Epidermal melanocyte (primary cell): Measurements from ENCODE around the gene ATP1B1.

Experiments
- DNase-seq: peaks from one replicate; pipeline ENCODE4 v3.0.0; 2011; ENCODE audit warnings: low spot score; ENCODE audit not compliant: insufficient read length

The ATP1B1 gene

DNA sequence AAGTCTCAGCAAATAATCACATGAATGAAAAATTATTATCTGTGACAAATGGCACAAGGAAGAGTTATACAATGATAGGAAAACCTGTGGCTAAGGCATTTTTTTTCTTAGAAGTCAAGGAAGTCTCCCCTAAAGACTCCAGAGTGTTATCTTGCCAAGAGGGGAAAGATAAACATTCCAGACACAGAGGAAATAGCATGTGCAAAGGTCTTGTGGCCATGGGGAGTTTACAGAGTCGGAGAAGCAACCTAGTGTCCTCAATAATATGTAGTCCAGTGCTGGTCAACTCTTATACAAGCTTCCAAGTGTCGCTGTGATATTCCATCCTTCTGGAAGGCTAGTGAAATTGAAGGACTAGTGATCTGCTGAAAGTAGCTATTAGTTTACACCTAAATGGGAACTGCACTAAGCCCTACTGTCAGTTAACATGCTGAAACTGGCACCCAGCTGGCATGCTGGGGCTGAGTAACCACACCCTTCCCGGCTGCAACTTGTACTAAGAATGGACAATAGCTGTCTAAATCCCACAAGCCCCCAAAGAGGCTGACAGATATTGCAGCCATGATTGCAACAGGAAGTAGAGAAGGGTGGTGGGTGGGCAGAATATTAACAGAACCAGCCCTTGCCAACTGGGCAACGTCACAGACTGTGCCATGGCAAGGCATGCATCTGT, 11.5 kb upstream of the ATP1B1 start:
- no peak for DNase-seq

DNA sequence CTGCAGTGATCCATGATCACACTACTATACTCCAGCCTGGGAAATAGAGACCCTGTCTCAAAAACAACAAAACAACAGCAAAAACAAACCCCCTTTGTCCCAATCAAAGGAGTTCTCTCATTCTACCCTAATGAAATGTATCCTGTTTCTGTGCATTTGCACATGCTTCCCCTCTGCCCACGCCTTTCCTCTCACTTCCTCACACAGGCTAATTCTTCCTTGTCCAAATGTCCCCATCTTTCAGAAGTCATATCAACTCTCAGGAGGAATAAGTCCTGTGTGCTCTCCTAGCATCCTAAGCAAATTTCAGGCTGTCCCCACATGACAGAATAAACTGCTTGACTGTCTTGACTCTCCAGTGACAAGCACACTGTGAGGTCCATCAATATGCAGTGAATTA, 8.1 kb upstream of the ATP1B1 start:
- DNase-seq, result no peak

DNA sequence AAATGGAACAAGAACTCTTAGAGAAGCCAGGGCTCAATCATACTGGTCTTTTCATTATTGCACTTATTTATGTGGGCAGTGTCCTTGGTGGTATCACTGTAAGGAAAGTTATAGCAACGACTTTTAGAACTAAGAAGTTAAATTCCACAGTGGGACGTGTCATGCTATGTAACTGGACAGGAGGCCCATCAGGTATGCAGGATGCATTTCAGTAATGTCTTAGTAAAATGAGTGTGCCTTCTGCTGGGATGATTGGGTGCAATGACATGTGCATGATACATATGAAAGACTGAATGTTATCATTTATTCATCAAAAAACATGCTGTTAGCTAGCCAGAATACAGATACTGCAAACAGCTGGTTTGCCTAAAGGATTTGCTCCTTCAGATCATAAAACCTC, 6.9 kb upstream of the ATP1B1 start:
- no peak for DNase-seq

DNA sequence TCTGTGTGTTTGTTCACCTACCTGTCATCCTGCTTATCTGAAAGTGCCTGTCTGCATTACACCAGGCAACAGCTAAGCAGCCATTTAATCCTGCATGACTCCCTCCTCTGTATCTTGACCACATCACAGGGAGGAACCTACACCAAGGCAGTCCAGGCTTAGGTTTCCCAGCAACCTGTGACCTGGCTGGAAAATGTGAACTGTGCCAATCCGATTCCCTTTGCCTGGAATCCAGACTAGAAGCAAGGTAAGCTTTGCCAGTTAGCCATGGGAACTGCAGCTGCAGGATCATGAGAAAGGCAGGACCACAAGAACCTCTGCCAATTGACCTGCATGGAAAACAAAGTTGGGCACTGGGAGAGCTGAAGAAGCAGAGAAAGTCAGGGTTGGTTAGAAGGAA, 6.3 kb upstream of the ATP1B1 start:
- no peak for DNase-seq

DNA sequence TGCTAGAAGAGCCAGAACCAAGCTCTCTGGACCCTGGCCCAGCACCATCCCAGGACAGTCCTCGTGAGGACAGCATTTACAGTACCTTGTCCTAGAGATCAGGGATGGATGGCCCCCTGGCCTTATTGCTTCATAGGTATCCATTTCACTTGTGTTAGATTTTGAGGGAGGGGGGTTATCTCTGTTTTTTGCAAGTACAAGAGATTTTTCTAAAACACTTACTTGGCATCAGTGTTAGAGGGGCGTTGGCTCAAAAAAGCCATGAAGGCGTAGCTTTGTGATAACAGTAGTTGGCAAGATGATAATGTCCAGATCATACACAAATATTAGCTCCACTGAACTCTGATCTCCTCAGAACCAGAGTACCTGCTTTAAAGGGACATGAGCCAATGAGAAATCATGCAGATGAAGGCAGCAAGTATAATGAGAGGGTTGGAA, 5.8 kb upstream of the ATP1B1 start:
- no peak for DNase-seq

- no peak for DNase-seq
These were observed 3.9 kb upstream of the ATP1B1 start for GRCh38 chr1:169102567-169102966.

DNA sequence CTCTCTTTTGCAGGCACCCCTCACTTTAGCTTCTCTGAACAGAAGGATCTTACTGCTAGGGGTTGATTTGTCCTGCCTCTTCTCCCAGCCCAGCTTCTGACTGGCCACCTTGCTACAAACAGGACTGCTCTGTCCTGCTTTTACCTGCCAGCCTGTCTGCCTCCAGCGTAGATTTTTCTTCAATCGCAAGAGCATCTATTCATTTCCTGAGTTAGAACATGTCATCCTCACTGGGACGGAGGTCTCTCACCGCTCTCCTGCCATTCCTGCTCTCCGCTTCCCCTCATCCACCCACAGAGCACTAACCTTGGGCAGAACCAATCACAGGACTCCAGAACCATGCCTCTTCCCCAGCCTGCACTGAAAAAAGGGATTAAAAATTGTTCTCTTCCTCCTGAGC, 3.5 kb upstream of the ATP1B1 start:
- DNase-seq, result no peak

GRCh38 chr1:169103480-169103893, 3.0 kb upstream of the ATP1B1 start:
- no peak for DNase-seq

DNA sequence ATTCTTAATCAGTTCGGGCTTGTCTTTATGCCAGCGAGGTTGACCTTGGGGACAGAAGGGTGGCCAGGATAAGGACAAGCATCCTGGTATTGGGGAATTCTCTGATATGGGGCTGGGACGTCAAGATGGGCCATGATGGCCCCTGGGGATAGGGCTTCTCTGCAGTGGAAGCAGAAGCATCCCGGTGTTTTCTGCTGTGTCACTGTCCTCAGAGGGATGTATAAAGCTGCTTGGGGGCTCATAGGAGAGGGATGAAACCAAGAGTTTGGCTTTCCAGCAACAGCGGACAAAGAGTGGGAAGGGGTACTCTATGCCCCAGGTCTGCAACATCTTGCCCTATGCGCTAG, 1.4 kb upstream of the ATP1B1 start:
- no peak for DNase-seq

DNA sequence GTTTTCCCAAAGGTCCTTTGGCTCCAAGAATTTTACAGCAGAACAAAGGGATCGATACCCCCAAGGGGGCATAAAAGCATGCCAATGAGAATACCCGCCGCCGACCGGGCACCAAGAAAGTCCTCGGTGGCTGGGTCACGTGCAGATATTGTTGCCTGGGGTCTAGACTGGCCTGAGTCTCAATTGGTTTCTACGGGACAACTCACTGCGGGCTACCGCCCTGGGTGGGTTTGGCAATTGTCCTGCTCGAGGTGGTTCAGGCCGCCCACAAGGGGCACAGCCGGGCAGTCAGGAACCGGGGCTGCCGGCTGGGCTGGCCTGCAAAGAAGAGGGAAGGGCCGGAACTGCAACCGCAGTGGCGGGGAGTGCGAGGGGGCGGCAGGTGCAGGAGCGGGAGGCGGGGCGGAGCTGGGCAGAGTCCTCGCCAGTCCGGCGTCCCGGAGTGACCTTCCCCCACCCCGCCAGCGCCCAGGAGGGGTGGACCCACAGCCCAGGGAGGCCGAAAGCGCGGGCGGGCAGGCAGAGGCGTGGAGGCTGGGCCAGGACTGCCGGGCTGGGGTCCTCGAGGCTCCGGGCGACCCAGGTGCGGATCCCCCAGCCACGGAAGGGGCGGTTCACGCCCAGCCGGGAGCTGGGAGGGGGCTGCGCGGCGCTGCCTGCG, 926 bp upstream of the ATP1B1 start:
- no peak for DNase-seq

- DNase-seq, result no peak
These were observed 572 bp downstream of the ATP1B1 start for GRCh38 chr1:169106921-169107602.

- DNase-seq, result no peak
These were observed 1.2 kb downstream of the ATP1B1 start for GRCh38 chr1:169107603-169108208.

DNA sequence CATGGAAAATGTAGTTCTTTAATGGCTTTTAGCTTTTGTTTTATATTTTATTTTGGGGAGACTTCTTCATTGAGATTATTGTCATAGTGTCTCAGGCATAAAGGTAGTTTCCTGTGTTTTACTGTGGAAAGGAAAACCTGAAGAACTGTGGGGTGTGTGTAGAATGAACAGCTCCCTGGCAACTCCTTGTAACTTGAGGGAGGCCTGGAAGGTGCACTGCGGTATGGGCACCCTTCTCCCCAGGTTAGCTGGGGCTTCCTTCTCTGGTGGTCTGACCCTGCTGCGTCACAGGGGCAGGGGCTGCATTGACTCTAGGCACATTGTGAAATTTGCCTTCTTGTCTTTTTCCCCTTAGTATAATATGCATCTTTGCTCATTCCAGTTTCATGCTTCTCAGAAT, 1.7 kb downstream of the ATP1B1 start:
- no peak for DNase-seq

- no peak for DNase-seq
These were observed 2.5 kb downstream of the ATP1B1 start for GRCh38 chr1:169108863-169109560.

DNA sequence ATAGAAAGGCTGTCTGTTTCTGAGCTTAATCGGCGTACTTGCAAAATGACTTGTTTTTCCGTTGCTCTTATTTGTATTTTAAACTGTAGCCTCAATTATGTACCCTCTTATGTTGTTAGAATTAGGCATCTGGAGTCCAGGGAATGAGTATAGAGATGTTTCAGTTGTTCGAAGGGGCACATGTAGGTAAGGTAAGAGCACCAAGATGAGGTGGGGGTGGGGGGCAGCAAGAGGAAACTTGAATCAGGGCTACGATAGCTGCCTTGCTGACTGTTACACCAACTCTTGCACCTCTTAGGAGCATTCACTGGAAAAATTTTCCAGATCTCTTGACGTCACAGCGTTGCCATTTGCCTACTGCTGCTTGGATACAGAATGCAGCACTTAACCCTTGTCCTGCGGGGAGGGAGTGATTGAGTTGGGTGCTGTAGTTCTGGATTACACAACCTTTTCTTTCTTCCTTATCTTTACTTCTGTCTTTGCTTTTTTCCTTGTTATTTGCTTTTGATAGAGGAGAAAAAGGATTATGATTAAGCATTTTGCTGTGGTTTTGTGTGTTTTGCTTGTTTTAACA, 3.2 kb downstream of the ATP1B1 start:
- no peak for DNase-seq

- DNase-seq, result no peak
These were observed 3.7 kb downstream of the ATP1B1 start for GRCh38 chr1:169110236-169110635.

DNA sequence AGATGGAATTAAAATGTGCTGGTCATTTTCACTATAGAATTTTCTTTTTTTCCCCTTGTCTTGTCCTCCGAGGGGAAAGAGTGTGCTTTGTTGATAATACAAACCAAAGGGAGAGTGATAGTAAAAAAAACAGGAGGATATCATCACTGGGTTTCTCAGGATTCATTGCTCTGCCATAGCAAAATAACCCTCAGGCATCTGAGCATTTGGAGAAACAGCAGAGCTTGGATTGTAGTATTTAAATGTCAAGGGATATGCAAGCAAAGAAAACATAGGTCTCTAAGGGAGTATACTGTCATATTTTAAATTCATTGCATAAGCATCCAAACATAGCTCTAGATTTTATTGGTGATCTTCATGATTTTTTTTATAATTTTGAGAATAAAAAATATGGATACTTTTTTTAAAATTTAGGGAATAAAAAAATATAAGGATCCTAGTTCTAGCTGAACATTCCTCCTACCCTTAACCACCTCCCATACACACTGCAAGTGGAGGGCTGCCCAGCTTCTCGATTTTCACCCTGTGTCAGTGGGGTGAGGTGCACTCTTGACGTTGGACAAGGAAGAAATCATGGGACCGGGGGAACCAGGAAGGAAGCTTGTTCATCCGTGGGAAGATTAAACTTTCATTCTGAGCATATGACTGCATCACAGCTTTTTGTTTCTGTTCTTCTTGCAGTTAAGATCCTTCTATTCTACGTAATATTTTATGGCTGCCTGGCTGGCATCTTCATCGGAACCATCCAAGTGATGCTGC, 4.4 kb downstream of the ATP1B1 start:
- no peak for DNase-seq

GRCh38 chr1:169111472-169111871, 5.0 kb downstream of the ATP1B1 start:
- no peak for DNase-seq

- DNase-seq, result no peak
These were observed 5.8 kb downstream of the ATP1B1 start for GRCh38 chr1:169112241-169112640.

GRCh38 chr1:169113613-169114119, 7.2 kb downstream of the ATP1B1 start:
- DNase-seq, result no peak
